Measurements from ENCODE around the gene CSNK2A2. TPM values are rescaled to one million over a fixed set of nuclear protein-coding genes. Genes with fewer than 3 reads are reported as not detected.

The CSNK2A2 gene
- total and polyA plus RNA-seq, 7 donors: 27.1 to 47.0 (median 41.1) TPM

DNA sequence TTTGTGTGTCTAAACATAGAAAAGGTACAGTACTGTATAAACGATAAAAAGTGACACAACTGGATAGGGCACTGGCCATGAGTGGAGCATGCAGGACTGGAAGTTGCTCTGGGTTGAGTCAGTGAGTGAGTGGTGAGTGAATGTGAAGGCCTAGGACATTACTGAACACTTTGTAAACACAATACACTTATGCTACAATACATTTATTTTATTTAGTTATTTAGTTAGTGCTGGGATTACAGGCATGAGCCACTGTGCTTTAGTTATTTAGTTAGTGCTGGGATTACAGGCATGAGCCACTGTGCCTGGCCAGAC, 73.3 kb downstream of the CSNK2A2 start:
- TF ChIP-seq, protein P1, sequence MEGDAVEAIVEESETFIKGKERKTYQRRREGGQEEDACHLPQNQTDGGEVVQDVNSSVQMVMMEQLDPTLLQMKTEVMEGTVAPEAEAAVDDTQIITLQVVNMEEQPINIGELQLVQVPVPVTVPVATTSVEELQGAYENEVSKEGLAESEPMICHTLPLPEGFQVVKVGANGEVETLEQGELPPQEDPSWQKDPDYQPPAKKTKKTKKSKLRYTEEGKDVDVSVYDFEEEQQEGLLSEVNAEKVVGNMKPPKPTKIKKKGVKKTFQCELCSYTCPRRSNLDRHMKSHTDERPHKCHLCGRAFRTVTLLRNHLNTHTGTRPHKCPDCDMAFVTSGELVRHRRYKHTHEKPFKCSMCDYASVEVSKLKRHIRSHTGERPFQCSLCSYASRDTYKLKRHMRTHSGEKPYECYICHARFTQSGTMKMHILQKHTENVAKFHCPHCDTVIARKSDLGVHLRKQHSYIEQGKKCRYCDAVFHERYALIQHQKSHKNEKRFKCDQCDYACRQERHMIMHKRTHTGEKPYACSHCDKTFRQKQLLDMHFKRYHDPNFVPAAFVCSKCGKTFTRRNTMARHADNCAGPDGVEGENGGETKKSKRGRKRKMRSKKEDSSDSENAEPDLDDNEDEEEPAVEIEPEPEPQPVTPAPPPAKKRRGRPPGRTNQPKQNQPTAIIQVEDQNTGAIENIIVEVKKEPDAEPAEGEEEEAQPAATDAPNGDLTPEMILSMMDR (IDR thresholded peaks at IDR 0.05): no peak
- intact Hi-C loops (cut with DNase I): loop anchor here (5.0 to 10.0 kb wide), 2 partner anchors 102 to 230 kb away; no protein-coding TSS in a partner anchor
- H3K27me3 ChIP-seq (ENCODE audit: insufficient read depth in 3 of 3, low read length in 2 of 3): no peaks in the 10 kb centered on the region
- no peaks in the 10 kb centered on the region for H3K36me3 ChIP-seq (ENCODE audit: insufficient read depth in 1 of 2, low read depth in 1 of 2)
- H3K4me1 ChIP-seq: peaks cover 41% of the 10 kb centered on the region
- H3K4me3 ChIP-seq: no peak overlapping the region
- H3K27ac ChIP-seq: no peak overlapping the region
- ATAC-seq (no peak), DNase-seq (no peak)
- WGBS, 3 donors: 26 to 33% (median 31%) methylated on average over 1 of the region's 1 CpG
- H3K9me3 ChIP-seq: no peaks in the 10 kb centered on the region

DNA sequence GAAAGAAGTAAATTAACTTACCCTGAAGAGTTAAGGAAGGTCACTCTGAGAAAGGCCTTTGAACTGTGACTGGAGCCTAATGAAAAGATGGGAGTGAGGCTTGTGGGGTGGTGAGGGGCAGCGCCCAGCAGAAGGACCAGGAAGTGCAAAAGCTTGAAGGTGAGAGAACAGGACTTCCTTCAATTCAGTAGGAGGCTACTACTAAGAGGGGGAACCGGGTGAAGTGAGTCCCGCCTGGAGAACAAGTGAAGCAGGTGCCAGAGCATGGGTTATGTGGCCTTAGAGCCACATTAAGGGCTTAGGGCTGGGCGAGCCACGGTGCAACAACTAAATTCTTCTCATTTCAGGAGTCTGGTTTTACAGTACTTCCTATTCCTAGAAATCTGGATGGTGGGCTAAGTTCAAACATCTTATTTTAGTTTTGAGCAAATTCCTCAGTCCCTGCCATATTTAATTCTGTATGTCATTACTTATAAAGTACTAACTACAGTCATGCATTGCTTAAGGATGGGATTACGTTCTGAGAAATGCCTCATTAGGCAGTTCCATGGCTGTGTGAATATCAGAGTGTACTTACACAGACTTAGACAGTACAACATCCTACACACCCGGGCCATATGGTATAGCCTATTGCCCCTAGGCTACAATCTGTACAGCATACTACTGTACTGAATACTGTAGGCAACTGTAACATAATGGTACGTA, 73.9 kb downstream of the CSNK2A2 start:
- ATAC-seq (no peak), DNase-seq (no peak)
- H3K36me3 ChIP-seq (ENCODE audit: insufficient read depth in 1 of 2, low read depth in 1 of 2): no peaks in the 10 kb centered on the region
- no peaks in the 10 kb centered on the region for H3K9me3 ChIP-seq
- H3K4me1 ChIP-seq: peaks cover 45% of the 10 kb centered on the region
- 46 to 54% (median 53%) methylated on average over 8 of the region's 8 CpGs for WGBS, 3 donors
- H3K27ac ChIP-seq: no peak overlapping the region
- intact Hi-C loops (cut with DNase I): loop anchor here (5.0 to 10.0 kb wide), 2 partner anchors 102 to 229 kb away; no protein-coding TSS in a partner anchor
- TF ChIP-seq, protein P1 (IDR thresholded peaks at IDR 0.05): no peak
- H3K27me3 ChIP-seq (ENCODE audit: insufficient read depth in 3 of 3, low read length in 2 of 3): no peaks in the 10 kb centered on the region
- H3K4me3 ChIP-seq: no peak overlapping the region

- no peaks in the 10 kb centered on the region for H3K9me3 ChIP-seq
- peaks cover 0 to 6% of the 10 kb centered on the region in 2 donors for H3K36me3 ChIP-seq (ENCODE audit: insufficient read depth in 1 of 2, low read depth in 1 of 2)
- 48 to 58% (median 51%) methylated on average over 6 of the region's 6 CpGs for WGBS, 3 donors
- H3K27me3 ChIP-seq (ENCODE audit: insufficient read depth in 3 of 3, low read length in 2 of 3): no peaks in the 10 kb centered on the region
- intact Hi-C loops (cut with DNase I): loop anchor here (5.0 to 10.0 kb wide), 2 partner anchors 99 to 226 kb away; no protein-coding TSS in a partner anchor
- TF ChIP-seq, protein P1 (IDR thresholded peaks at IDR 0.05): no peak
- DNase-seq: no peak
- peak in 1 of 4 donors; percentile 21 for ATAC-seq
- H3K4me1 ChIP-seq: peaks cover 31% of the 10 kb centered on the region
- H3K27ac ChIP-seq: no peak overlapping the region
- H3K4me3 ChIP-seq: no peak overlapping the region
Observed at GRCh38 chr16:58121132-58121531, 76.8 kb downstream of the CSNK2A2 start.

GRCh38 chr16:58120234-58120633, 77.7 kb downstream of the CSNK2A2 start:
- H3K27me3 ChIP-seq (ENCODE audit: insufficient read depth in 3 of 3, low read length in 2 of 3): no peaks in the 10 kb centered on the region
- DNase-seq: no peak
- H3K4me3 ChIP-seq: no peak overlapping the region
- no peaks in the 10 kb centered on the region for H3K9me3 ChIP-seq
- H3K4me1 ChIP-seq: peaks cover 23% of the 10 kb centered on the region
- intact Hi-C loops (cut with DNase I): loop anchor here (5.0 to 10.0 kb wide), 2 partner anchors 98 to 225 kb away; no protein-coding TSS in a partner anchor
- TF ChIP-seq, protein P1 (IDR thresholded peaks at IDR 0.05): no peak
- 58 to 67% (median 66%) methylated on average over 3 of the region's 3 CpGs for WGBS, 3 donors
- ATAC-seq: no peak
- no peak overlapping the region for H3K27ac ChIP-seq
- peaks cover 0 to 15% of the 10 kb centered on the region in 2 donors for H3K36me3 ChIP-seq (ENCODE audit: insufficient read depth in 1 of 2, low read depth in 1 of 2)

DNA sequence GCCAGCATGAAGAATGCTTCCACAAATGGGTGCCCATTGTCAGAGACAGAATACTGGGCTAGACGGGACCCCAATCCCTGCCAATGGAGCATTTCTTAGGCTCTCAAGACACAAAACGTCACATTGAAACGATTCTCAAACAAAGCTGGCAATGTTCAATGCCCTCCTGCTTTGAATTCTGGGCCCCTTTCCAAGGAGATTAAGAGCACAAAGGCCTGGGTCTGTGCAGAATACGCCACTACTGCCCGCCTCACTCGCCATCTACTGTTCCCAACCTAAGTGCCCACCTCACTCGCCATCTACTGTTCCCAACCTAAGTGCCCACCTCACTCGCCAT, 78.4 kb downstream of the CSNK2A2 start:
- H3K27ac ChIP-seq: no peak overlapping the region
- DNase-seq: no peak
- intact Hi-C loops (cut with DNase I): no loop called here
- no peaks in the 10 kb centered on the region for H3K27me3 ChIP-seq (ENCODE audit: insufficient read depth in 3 of 3, low read length in 2 of 3)
- peaks cover 0 to 23% of the 10 kb centered on the region in 2 donors for H3K36me3 ChIP-seq (ENCODE audit: insufficient read depth in 1 of 2, low read depth in 1 of 2)
- H3K4me1 ChIP-seq: peaks cover 23% of the 10 kb centered on the region
- 47 to 57% (median 51%) methylated on average over 8 of the region's 8 CpGs for WGBS, 3 donors
- ATAC-seq: no peak
- H3K4me3 ChIP-seq: no peak overlapping the region
- TF ChIP-seq, protein P1 (IDR thresholded peaks at IDR 0.05): no peak
- no peaks in the 10 kb centered on the region for H3K9me3 ChIP-seq
